H9 (cell line): ENCODE data around the gene SDR9C7. TPM values are rescaled to one million over a fixed set of nuclear protein-coding genes. Genes with fewer than 3 reads are reported as not detected.

ENCODE experiments used
- DNase-seq: peaks from one replicate; pipeline ENCODE4 v3.0.0-alpha.2; 2017
- H2AFZ ChIP-seq: one replicate; pipeline ENCODE4 v1.6.1; 2013; ENCODE audit warnings: mild to moderate bottlenecking, low read length, control low read depth, moderate library complexity
- H2AK5ac ChIP-seq: 2 replicates; pipeline ENCODE4 v1.6.1; 2013; ENCODE audit warnings: low read length, control low read depth, mixed read lengths; ENCODE audit not compliant: insufficient read length
- H2BK120ac ChIP-seq: one replicate; pipeline ENCODE4 v1.6.1; 2013; ENCODE audit warnings: low read depth, mild to moderate bottlenecking, low read length, control low read depth, inconsistent platforms; ENCODE audit not compliant: poor library complexity, severe bottlenecking
- H2BK12ac ChIP-seq: 2 replicates; pipeline ENCODE4 v1.6.1; 2013; ENCODE audit warnings: low read length, control low read depth, mixed read lengths, low read depth; ENCODE audit not compliant: insufficient read length
- H2BK15ac ChIP-seq: 2 replicates; pipeline ENCODE4 v1.6.1; 2013; ENCODE audit warnings: low read depth, low read length, control low read depth
- H2BK20ac ChIP-seq: one replicate; pipeline ENCODE4 v1.6.1; 2013; ENCODE audit warnings: low read depth, mild to moderate bottlenecking, low read length, control low read depth, inconsistent platforms; ENCODE audit not compliant: poor library complexity, severe bottlenecking
- H2BK5ac ChIP-seq: 2 replicates; pipeline ENCODE4 v1.6.1; 2013; ENCODE audit warnings: low read length, control low read depth, mixed read lengths; ENCODE audit not compliant: insufficient read length
- H3K14ac ChIP-seq: 2 replicates; pipeline ENCODE4 v1.6.1; 2013; ENCODE audit warnings: low read length, control low read depth; ENCODE audit not compliant: insufficient read depth
- H3K18ac ChIP-seq: 2 replicates; pipeline ENCODE4 v1.6.1; 2013; ENCODE audit warnings: low read depth, mild to moderate bottlenecking, mixed read lengths, low read length, control low read depth; ENCODE audit not compliant: insufficient read length
- H3K23ac ChIP-seq: 2 replicates; pipeline ENCODE4 v1.6.1; 2013; ENCODE audit warnings: low read length, control low read depth, mixed read lengths, low read depth; ENCODE audit not compliant: insufficient read length
- H3K23me2 ChIP-seq: 2 replicates; pipeline ENCODE4 v1.6.1; 2013; ENCODE audit warnings: low read depth, mild to moderate bottlenecking, mixed read lengths, low read length, control low read depth; ENCODE audit not compliant: insufficient read length, poor library complexity, severe bottlenecking
- H3K27ac ChIP-seq: 2 replicates; pipeline ENCODE4 v1.5.1; 2013; ENCODE audit warnings: low read length, control low read depth, mixed read lengths, low read depth; ENCODE audit not compliant: insufficient read length
- H3K27me3 ChIP-seq: 2 replicates; pipeline ENCODE4 v1.6.1; 2013; ENCODE audit warnings: low read length, control low read depth, inconsistent platforms; ENCODE audit not compliant: insufficient read depth
- H3K4ac ChIP-seq: 2 replicates; pipeline ENCODE4 v1.6.1; 2013; ENCODE audit warnings: low read depth, mild to moderate bottlenecking, control low read depth, inconsistent platforms, low read length, moderate library complexity
- H3K4me1 ChIP-seq: 2 replicates; pipeline ENCODE4 v1.6.1; 2013; ENCODE audit warnings: low read length, control low read depth, inconsistent platforms; ENCODE audit not compliant: insufficient read depth
- H3K4me2 ChIP-seq: 2 replicates; pipeline ENCODE4 v1.6.1; 2013; ENCODE audit warnings: low read length, control low read depth, mixed read lengths; ENCODE audit not compliant: insufficient read length, insufficient read depth
- H3K56ac ChIP-seq: 2 replicates; pipeline ENCODE4 v1.6.1; 2013; ENCODE audit warnings: low read depth, mild to moderate bottlenecking, mixed read lengths, low read length, control low read depth; ENCODE audit not compliant: insufficient read length
- H3K79me1 ChIP-seq: 2 replicates; pipeline ENCODE4 v1.6.1; 2013; ENCODE audit warnings: low read depth, mild to moderate bottlenecking, moderate library complexity, low read length, control low read depth, inconsistent platforms; ENCODE audit not compliant: insufficient read depth, poor library complexity, severe bottlenecking
- H3K79me2 ChIP-seq: 2 replicates; pipeline ENCODE4 v1.6.1; 2013; ENCODE audit warnings: low read length, control low read depth, inconsistent platforms; ENCODE audit not compliant: insufficient read depth
- H3K9ac ChIP-seq: 2 replicates; pipeline ENCODE4 v1.6.1; 2013; ENCODE audit warnings: low read length, control low read depth, mixed read lengths; ENCODE audit not compliant: insufficient read length; ENCODE audit errors: extremely low read depth
- H3K9me3 ChIP-seq: one replicate; pipeline ENCODE4 v1.6.1; 2013; ENCODE audit warnings: low read depth, low read length, inconsistent platforms; ENCODE audit not compliant: control insufficient read depth
- H3T11ph ChIP-seq: one replicate; pipeline ENCODE4 v1.6.1; 2013; ENCODE audit warnings: mild to moderate bottlenecking, low read length, control low read depth, inconsistent platforms
- H4K20me1 ChIP-seq: one replicate; pipeline ENCODE4 v1.6.1; 2013; ENCODE audit not compliant: control insufficient read depth, insufficient read length, insufficient read depth
- H4K5ac ChIP-seq: 2 replicates; pipeline ENCODE4 v1.6.1; 2013; ENCODE audit warnings: low read depth, mild to moderate bottlenecking, mixed read lengths, low read length, control low read depth; ENCODE audit not compliant: insufficient read length
- H4K8ac ChIP-seq: replicated peaks from 2 replicates; pipeline ENCODE4 v1.6.1; 2013; ENCODE audit warnings: low read length, control low read depth, mixed read lengths, low read depth; ENCODE audit not compliant: insufficient read length
- H4K91ac ChIP-seq: 2 replicates; pipeline ENCODE4 v1.6.1; 2013; ENCODE audit warnings: low read depth, mild to moderate bottlenecking, moderate library complexity, mixed read lengths, low read length, control low read depth; ENCODE audit not compliant: insufficient read length
- H3K27ac Mint-ChIP-seq, 3 experiments: 2 replicates in 2 of 3; 3 replicates in 1 of 3; pipeline ENCODE4 v1.8.0; 2020 to 2021; ENCODE audit warnings: mixed read lengths in 3 of 3, mild to moderate bottlenecking in 1 of 3, moderate library complexity in 1 of 3
- H3K27me3 Mint-ChIP-seq: 2 replicates; pipeline ENCODE4 v1.8.0; 2021; ENCODE audit warnings: low read depth, mild to moderate bottlenecking, moderate library complexity, mixed read lengths
- H3K36me3 Mint-ChIP-seq, 3 experiments: 2 replicates in 2 of 3; 3 replicates in 1 of 3; pipeline ENCODE4 v1.8.0; 2020 to 2021; ENCODE audit warnings: low read depth in 3 of 3, mixed read lengths in 3 of 3; ENCODE audit not compliant: insufficient read depth in 1 of 3
- H3K4me1 Mint-ChIP-seq, 2 experiments: 2 replicates each; pipeline ENCODE4 v1.8.0; 2020; ENCODE audit warnings: mixed read lengths in 2 of 2
- H3K4me3 Mint-ChIP-seq, 2 experiments: 2 replicates in 1 of 2; 3 replicates in 1 of 2; pipeline ENCODE4 v1.8.0; 2020 to 2021; ENCODE audit warnings: mild to moderate bottlenecking in 2 of 2, mixed read lengths in 2 of 2, moderate library complexity in 1 of 2
- H3K9me3 Mint-ChIP-seq, 2 experiments: 2 replicates in 1 of 2; 3 replicates in 1 of 2; pipeline ENCODE4 v1.8.0; 2020; ENCODE audit warnings: mild to moderate bottlenecking in 2 of 2, mixed read lengths in 2 of 2, moderate library complexity in 1 of 2
- WGBS: extraction: QIAGEN DNeasy Blood & Tissue Kit; methylation state at CpG from one replicate; pipeline ENCODE4 v1.1.7; 2013; ENCODE audit warnings: missing lambda C conversion rate, low lambda C conversion rate, mixed read lengths; ENCODE audit not compliant: insufficient read length; ENCODE audit errors: extremely low coverage; 5-methylcytosine and 5-hydroxymethylcytosine counted together
- total RNA-seq: library from RNA; stranded (reverse); gene quantifications from 2 replicates; pipeline ENCODE4 v1.2.1, GENCODE V29; 2021
- TF ChIP-seq, protein P1 (sequence below): fragments of 200-600 bp; sonication (generic); conservative IDR thresholded peaks from 3 replicates; pipeline ENCODE4 v1.8.0; 2021; ENCODE audit warnings: antibody characterized with exemption, mild to moderate bottlenecking

The SDR9C7 gene
- total RNA-seq, 1 experiment from 2014 or later: not detected

DNA sequence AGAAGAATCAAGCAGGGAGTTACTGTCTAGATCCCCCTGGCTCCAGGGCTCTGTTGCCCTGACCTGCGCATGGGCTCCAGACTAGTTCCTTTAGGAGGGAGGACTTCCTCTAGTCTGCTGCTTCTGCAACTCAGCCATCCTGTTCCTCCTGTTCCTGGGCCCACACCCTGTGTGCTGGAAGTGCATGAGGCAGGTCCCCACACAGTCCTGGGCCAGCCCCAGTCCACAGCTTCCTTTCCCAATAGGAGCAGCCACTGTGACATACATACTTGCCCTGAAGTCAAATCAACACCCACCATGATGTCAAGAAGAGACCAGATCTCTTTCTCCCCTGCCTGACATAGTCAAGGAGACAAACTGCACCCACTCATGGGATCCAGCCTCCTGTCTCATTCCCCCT, 1.3 kb downstream of the SDR9C7 start:
- no peaks in the 10 kb centered on the region for H3K36me3 Mint-ChIP-seq
- no peaks in the 10 kb centered on the region for H3K9me3 ChIP-seq
- no peak overlapping the region for H2AFZ ChIP-seq
- H4K8ac ChIP-seq: no peak overlapping the region
- H3K4me1 ChIP-seq: peaks cover 6% of the 10 kb centered on the region; the same call in 1 of the 2 replicates
- peaks cover 33 to 35% of the 10 kb centered on the region in 2 experiments for H3K4me1 Mint-ChIP-seq
- H2BK15ac ChIP-seq: no peak overlapping the region
- no peak overlapping the region for H4K5ac ChIP-seq
- H3K4ac ChIP-seq: no peak overlapping the region
- no peak overlapping the region for H3K4me2 ChIP-seq
- no peak overlapping the region; a peak in 1 of 7 replicates for H3K27ac Mint-ChIP-seq
- H3K27me3 Mint-ChIP-seq: peaks cover 6% of the 10 kb centered on the region
- H3T11ph ChIP-seq: no peak overlapping the region
- H4K91ac ChIP-seq: no peak overlapping the region
- H3K18ac ChIP-seq: no peak overlapping the region
- H2BK20ac ChIP-seq: no peak overlapping the region
- no peaks in the 10 kb centered on the region for H3K27me3 ChIP-seq
- WGBS: no CpG with 5 or more reads among the region's 1 CpG
- DNase-seq: no peak
- no peak overlapping the region for H3K27ac ChIP-seq
- no peak overlapping the region for H2AK5ac ChIP-seq
- no peak overlapping the region for H2BK120ac ChIP-seq
- H4K20me1 ChIP-seq: no peaks in the 10 kb centered on the region
- no peak overlapping the region for H3K23ac ChIP-seq
- TF ChIP-seq, protein P1, sequence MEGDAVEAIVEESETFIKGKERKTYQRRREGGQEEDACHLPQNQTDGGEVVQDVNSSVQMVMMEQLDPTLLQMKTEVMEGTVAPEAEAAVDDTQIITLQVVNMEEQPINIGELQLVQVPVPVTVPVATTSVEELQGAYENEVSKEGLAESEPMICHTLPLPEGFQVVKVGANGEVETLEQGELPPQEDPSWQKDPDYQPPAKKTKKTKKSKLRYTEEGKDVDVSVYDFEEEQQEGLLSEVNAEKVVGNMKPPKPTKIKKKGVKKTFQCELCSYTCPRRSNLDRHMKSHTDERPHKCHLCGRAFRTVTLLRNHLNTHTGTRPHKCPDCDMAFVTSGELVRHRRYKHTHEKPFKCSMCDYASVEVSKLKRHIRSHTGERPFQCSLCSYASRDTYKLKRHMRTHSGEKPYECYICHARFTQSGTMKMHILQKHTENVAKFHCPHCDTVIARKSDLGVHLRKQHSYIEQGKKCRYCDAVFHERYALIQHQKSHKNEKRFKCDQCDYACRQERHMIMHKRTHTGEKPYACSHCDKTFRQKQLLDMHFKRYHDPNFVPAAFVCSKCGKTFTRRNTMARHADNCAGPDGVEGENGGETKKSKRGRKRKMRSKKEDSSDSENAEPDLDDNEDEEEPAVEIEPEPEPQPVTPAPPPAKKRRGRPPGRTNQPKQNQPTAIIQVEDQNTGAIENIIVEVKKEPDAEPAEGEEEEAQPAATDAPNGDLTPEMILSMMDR: no peak
- peaks cover 0 to 1% of the 10 kb centered on the region in 2 experiments; a peak in 3 of 5 replicates for H3K9me3 Mint-ChIP-seq
- H3K79me2 ChIP-seq: no peaks in the 10 kb centered on the region
- no peaks in the 10 kb centered on the region for H3K23me2 ChIP-seq
- H3K4me3 Mint-ChIP-seq: no peak overlapping the region
- no peaks in the 10 kb centered on the region for H3K79me1 ChIP-seq
- no peak overlapping the region for H3K9ac ChIP-seq
- H2BK12ac ChIP-seq: no peak overlapping the region
- no peak overlapping the region for H2BK5ac ChIP-seq
- no peak overlapping the region for H3K56ac ChIP-seq
- no peak overlapping the region for H3K14ac ChIP-seq
